B cell (primary cell): ENCODE data around the gene NEU4.

Source experiments
- EZH2 ChIP-seq: IDR thresholded peaks from 2 replicates; pipeline ENCODE4 v1.6.1; 2012; ENCODE audit warnings: borderline replicate concordance, low read depth, mild to moderate bottlenecking, moderate library complexity, low read length; ENCODE audit not compliant: insufficient read depth, poor library complexity, severe bottlenecking
- TF ChIP-seq, protein P1 (sequence below): fragments of 200-600 bp; IDR thresholded peaks from one replicate; pipeline ENCODE4 v1.8.0; 2022; ENCODE audit warnings: antibody characterized with exemption, mild to moderate bottlenecking

DNA sequence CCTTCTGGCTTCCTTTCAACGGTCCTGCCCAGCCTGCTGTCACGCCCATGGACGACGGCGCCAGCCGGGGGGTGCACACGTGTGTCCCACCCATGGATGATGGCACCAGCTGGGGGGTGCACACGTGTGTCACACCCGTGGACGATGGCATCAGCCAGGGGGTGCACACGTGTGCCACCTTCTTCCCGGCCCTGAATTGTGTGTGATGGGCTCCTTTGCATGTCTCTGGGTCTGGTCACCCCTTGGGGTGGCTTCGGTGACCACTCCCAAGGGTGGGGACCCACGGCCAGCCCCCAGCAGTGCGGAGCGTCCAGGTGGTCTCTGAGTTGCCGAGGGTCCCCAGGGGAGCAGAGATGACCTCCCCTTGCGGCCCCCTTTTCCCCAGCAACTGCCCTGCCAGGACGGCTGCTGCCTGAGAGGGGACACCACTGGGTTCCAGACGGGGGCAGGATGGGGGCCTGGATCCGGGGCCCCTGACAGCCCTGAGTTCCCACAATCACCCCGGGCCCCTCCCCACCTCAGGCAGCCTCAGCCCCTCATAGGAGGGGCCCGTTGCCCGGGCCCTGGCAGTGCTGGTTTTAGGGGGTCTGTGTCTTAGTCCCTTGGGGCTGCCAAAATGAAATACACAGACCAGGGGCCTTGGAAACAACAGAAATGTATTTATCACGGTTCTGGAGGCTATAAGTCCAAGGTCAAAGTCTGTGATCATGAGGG, 9.4 kb downstream of the NEU4 start:
- TF ChIP-seq EZH2: no peak
- TF ChIP-seq, protein P1, sequence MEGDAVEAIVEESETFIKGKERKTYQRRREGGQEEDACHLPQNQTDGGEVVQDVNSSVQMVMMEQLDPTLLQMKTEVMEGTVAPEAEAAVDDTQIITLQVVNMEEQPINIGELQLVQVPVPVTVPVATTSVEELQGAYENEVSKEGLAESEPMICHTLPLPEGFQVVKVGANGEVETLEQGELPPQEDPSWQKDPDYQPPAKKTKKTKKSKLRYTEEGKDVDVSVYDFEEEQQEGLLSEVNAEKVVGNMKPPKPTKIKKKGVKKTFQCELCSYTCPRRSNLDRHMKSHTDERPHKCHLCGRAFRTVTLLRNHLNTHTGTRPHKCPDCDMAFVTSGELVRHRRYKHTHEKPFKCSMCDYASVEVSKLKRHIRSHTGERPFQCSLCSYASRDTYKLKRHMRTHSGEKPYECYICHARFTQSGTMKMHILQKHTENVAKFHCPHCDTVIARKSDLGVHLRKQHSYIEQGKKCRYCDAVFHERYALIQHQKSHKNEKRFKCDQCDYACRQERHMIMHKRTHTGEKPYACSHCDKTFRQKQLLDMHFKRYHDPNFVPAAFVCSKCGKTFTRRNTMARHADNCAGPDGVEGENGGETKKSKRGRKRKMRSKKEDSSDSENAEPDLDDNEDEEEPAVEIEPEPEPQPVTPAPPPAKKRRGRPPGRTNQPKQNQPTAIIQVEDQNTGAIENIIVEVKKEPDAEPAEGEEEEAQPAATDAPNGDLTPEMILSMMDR: no peak
